Spleen (tissue), 7 donors: ENCODE measurements around the gene ARMC3.

Experiments
- POLR2A ChIP-seq, 3 donors: fragments of 450-650 bp; IDR thresholded peaks; one replicate each; pipeline ENCODE4 v1.5.1; 2017; ENCODE audit warnings: antibody characterized with exemption in 3 of 3, mild to moderate bottlenecking in 1 of 3
- POLR2AphosphoS5 ChIP-seq, 3 donors: sonication (generic); formaldehyde crosslinking; IDR thresholded peaks; one replicate each; pipeline ENCODE4 v1.5.1; 2017; ENCODE audit warnings: antibody characterized with exemption in 3 of 3
- TF ChIP-seq, protein P1 (sequence below), 11 experiments: fragments of 200-600 bp in 7 of 11; fragments of 450-650 bp in 4 of 11; sonication (generic) in 4 of 11; IDR thresholded peaks in 8 of 11; conservative IDR thresholded peaks in 3 of 11; 1 replicate in 7 of 11; 2 replicates in 4 of 11; pipeline versions ENCODE4 v1.4.0 to v1.8.0; 2016 to 2021; ENCODE audit warnings: antibody characterized with exemption in 11 of 11, inconsistent platforms in 4 of 11, mild to moderate bottlenecking in 1 of 11
- donor health status: DM: no; HTN: no; CAD: no; lungs with moderate emphysema.
- donor health status: DM: no; HTN: no; CAD: no.
- donor health status: DM: no; HTN: no; CAD: no.

DNA sequence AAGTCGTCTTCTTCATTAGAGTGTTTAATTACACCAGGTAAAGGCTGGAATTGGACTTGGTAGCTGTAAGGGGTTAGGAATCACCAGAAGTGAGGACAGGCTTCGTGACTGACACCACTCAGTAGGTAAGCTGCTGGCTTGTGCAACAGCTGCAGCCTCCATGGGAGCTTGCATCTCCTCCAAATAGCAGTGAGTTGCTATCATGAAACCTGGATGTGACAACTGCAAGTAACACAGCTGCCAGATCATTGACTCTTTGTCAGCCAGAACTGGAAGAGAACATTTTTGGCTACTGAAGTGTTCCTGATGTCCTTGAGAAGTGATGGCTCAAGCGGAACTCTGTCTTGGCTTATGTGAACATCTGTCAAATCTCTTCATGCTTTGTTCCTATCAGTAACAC lies 103.5 kb downstream of the ARMC3 start:
- TF ChIP-seq, protein P1, sequence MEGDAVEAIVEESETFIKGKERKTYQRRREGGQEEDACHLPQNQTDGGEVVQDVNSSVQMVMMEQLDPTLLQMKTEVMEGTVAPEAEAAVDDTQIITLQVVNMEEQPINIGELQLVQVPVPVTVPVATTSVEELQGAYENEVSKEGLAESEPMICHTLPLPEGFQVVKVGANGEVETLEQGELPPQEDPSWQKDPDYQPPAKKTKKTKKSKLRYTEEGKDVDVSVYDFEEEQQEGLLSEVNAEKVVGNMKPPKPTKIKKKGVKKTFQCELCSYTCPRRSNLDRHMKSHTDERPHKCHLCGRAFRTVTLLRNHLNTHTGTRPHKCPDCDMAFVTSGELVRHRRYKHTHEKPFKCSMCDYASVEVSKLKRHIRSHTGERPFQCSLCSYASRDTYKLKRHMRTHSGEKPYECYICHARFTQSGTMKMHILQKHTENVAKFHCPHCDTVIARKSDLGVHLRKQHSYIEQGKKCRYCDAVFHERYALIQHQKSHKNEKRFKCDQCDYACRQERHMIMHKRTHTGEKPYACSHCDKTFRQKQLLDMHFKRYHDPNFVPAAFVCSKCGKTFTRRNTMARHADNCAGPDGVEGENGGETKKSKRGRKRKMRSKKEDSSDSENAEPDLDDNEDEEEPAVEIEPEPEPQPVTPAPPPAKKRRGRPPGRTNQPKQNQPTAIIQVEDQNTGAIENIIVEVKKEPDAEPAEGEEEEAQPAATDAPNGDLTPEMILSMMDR (IDR thresholded peaks at IDR 0.05 in 8 of 11, conservative IDR thresholded peaks at IDR 0.05 in 3 of 11) = no peak
- TF ChIP-seq POLR2A (IDR thresholded peaks at IDR 0.05) (no peak), POLR2AphosphoS5 (IDR thresholded peaks at IDR 0.05) (no peak)
